Germinal center (tissue), 1 donor: ENCODE measurements around the gene AMIGO2.

Experiments
- DNase-seq: peaks from one replicate; pipeline ENCODE4 v3.0.0; 2012; ENCODE audit warnings: mixed read lengths, low spot score

AMIGO2 gene

DNA sequence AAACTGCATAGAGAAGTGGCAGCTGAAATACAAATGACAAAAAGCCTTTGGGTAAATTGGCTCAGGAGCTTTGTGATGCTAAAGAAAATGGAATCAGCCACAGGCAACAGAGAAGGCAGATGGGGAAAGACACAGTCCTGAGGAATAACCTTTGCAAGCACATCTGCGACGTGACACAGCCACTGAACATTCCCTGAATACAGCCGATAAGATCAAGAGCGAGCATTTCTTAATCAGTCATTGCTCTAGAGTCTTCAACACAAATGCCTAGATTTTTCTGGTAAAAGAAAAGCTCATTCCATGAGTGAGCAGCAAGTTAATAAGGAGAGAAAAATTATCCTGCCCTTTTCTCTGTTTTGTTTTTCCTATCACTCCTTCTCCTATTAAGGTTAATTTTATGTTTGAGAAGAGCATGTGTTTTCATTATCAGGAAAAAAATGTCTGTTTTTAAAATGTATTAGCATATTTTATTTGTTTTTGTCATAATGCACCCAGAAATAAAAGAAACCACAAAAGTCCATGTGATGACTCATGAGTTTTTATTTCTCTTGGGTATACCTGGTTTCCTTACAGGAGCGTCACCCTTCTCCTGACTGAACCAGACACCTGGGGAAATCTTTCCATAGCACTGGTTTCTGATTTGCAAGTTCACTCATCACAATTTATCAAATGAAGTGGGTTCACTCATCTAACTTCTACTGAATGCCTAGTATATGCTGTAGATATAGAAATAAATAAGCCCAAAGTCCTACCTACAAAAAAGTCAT is 45.8 kb downstream of the AMIGO2 start:
- no peak for DNase-seq

GRCh38 chr12:47033081-47033480 is 46.7 kb downstream of the AMIGO2 start:
- no peak for DNase-seq

- no peak for DNase-seq
Observed at GRCh38 chr12:47032644-47033043, 47.1 kb downstream of the AMIGO2 start.

GRCh38 chr12:47029903-47030302 is 49.9 kb downstream of the AMIGO2 start:
- no peak for DNase-seq

DNA sequence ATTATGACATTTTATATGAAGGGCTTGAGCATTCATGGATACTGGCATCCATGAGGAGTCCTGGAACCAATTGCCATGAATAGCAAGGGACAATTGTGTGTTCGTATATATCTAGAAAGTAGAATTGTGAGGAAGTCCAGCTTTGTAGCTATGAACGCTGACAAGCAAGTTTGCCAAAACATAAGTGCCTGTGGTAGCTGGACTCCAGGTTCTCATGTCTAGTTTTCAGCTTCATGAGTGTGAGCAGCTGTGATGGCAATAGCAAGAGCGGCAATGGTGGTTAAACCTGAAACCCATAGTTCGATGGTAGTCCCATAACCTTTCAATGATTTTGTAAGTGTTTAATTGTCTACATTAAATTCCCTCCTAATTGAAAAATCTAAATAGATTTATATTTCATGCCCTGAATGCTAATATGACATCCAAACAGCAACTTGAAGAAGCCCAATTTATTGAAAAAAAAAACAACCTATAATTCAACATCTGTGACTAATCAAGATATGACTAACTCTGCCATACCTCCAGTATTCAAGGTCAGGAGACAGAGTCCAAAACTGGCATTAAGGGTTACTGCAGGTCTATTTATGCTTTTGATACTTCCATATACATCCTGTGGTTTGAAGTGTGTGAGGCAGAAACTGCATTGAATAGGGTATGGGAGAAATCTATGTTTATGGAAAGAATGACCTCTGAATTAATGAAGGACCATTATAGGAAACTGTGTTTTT is 50.6 kb downstream of the AMIGO2 start:
- DNase-seq, result no peak

DNA sequence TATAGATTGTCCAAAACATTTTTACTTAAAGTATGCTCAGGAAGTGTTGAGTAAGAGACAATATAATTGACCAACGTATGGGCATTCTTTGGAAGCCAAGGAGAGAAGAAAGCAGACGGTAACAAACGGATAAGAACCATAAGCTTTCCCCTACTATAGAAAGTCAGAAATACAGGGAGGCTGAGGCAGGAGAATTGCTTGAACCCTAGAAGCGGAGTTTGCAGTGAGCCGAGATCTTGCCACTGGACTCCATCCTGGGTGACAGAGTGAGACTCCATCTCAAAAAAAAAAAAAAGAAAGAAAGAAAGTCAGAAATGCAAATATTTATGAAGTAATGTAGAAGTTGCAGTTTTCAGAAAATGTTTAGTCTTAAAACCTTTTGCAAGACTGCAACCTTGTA is 51.6 kb downstream of the AMIGO2 start:
- no peak for DNase-seq
